HG02763 (cell line): ENCODE data around the gene HUS1.
A peak's percentile ranks its signal among the peaks of the same experiment; 100 is the strongest.
"Not testable (repeated sequence)": the region's sequence is repeated elsewhere in the genome, so short reads cannot be mapped to it uniquely, and the experiment has no call there.

Experiments used
- ATAC-seq: cut with Tn5 transposase; IDR thresholded peaks from one replicate; pipeline ENCODE4 v1.9.1; 2021; ENCODE audit warnings: mild to moderate bottlenecking, moderate library complexity; ENCODE audit not compliant: unreplicated experiment

Gene HUS1

GRCh38 chr7:47945261-47946015 is 34.0 kb downstream of the HUS1 start:
- no peak for ATAC-seq

DNA sequence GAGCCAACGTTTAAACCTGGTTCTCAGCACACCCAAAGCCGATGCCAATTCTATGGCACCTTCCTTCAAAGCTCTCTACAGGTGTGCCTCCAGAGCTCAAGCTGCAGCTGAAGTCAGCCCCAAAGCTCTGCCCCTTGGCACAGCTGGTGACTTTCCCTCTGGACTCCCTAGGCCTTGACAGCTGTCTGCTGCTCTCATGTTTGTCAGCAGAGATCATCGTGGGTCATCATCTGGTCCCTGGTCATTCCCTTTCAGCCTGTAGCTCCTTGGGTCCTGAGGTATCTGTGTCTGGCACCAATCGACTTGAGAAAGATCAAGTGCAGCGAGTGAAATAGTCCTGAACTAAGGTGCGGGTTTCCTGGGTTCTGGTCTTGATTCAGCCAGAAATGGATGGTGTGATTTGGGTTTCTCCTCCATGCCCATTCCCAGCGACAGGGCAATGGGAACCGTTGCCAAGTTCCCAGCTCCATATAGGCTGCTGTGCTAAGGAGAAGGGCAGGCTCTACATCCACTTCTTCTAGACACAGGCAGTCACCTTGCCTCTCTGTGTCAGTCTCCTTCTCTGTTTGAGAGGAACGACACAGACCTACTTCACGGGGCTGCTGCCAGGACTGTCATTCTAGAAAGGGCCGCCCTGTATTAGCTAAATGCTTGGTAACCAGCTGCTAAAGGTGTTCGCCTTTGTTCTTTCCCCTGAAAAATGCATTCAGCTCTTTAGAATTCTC is 34.7 kb downstream of the HUS1 start:
- no peak for ATAC-seq

DNA sequence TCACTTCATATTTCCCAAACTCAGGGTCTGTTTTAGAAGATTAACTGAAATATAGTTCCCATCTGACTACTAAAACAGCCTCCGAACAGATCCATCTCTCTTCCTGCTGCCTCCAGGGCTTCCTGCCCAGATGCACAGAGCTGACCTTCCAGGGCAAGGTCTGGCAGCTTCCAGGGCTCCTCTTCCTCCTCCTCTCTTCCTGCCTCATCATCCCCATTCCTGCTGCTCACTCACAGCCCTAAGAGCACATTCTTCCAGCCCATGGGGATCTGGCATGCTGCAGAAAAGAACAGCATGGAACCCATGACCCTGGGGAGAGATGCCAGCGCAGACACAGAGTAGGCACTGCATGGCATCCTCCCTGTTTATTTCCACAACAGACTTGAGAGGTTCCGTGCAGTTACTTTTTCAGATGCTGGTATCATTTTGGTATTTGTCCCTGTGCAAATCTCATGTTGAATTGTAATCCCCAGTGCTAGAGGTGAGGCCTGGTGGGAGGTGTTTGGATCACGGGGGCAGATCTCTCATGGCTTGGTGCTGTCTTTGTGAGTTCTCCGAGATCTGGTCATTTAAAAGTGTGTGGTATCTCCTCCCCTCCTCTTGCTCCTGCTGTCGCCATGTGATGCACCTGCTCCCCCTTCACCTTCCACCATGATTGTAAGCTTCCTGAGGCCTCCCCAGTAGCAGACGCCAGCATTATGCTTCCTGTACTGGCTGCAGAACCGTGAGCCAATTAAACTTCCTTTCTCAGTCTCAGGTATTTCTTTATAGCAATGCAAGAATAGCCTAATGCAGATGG is 35.5 kb downstream of the HUS1 start:
- ATAC-seq, result no peak

GRCh38 chr7:47942651-47943050 is 36.8 kb downstream of the HUS1 start:
- ATAC-seq, result not testable (repeated sequence)

DNA sequence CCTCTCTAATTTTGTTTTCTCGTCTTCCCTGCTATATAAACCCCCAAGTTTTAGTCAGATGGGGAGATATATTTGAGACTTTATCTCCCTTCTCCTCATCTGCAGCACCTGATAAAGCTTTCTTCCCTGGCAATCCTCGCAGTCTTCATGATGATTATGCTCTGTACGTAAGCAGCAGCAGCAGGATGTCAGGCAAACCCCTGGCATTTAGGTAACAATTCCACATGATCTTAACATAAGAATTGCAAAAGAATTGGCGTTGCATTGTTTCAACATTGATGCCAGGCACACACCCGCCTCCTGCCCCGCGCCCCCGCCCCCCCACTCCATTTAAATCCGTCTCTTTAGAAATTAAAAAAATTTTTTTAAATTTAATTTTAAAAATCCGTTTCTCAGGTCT is 37.3 kb downstream of the HUS1 start:
- ATAC-seq, result no peak

GRCh38 chr7:47941136-47941844 is 38.1 kb downstream of the HUS1 start:
- no peak for ATAC-seq

DNA sequence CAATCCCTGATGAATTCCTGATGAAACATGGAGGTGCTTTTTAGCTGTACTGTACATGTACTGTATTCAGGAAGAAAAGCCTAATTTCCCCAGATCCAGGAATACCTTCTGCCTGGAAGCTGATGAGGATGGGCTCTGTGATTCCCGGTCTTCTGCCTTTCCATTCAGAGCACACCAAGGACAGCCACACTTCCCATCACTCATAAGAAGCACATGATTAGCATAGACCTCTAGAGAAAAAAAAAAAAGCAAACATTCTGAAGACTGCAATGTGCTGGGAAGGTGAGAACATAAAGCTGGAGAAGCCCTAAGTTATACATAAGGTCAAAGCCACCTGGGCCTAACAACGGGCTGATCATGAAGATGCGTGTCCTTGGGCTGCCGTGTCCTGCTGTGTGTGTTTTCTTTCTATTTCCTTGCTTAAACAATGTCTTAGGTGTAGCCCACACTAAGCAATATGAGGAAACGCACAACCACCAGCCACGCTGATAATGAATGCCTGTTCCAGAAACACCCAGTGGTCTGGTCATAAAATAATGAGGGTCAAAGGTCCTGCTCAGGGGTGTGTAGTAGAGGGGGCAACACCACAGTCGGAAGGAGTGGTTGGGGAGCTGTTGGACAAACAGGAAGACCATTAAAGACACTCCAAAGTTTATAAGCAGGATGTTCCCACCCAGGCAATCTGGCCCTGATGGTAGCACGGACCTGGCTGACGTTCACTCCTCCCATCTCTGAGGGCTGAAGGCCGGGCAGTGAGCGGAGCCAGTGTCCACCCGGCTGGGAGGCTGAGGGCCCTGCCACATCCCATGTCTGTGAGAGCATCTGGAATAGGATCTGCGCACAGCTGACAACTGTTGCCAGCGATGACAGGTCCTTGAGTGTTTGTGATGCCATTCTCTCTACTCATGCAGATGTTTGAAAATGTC is 39.1 kb downstream of the HUS1 start:
- ATAC-seq, result no peak

DNA sequence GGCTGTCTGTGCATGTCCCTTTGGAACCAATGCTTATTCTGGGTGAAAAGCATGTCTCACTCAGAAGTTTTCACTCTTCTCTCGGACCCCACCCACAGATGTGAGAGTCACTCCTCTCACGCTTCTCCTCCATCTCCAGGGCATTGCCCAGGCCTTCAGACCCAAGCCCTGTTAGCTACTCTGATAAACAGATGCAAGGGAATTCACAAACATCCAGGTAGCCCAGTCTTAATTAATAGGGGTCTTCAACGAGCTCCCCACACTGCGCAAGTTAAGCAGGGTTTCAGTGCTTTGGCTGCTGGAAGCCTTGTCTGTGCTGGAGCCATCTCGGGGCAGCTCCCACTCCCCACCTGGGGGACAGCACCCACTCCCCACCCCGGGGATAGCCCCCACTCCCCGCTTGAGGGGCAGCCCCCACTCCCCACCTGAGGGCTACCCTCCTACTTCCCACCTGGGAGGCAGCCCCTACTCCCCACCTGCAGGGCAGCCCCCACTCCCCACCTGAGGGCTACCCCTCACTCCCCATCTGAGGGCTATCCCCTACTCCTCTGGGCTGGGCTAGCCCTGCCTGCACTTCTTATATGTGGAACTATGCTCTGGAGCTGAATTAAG is 39.9 kb downstream of the HUS1 start:
- ATAC-seq, result no peak

- no peak for ATAC-seq
Measured at GRCh38 chr7:47938574-47939165, 40.7 kb downstream of the HUS1 start.

DNA sequence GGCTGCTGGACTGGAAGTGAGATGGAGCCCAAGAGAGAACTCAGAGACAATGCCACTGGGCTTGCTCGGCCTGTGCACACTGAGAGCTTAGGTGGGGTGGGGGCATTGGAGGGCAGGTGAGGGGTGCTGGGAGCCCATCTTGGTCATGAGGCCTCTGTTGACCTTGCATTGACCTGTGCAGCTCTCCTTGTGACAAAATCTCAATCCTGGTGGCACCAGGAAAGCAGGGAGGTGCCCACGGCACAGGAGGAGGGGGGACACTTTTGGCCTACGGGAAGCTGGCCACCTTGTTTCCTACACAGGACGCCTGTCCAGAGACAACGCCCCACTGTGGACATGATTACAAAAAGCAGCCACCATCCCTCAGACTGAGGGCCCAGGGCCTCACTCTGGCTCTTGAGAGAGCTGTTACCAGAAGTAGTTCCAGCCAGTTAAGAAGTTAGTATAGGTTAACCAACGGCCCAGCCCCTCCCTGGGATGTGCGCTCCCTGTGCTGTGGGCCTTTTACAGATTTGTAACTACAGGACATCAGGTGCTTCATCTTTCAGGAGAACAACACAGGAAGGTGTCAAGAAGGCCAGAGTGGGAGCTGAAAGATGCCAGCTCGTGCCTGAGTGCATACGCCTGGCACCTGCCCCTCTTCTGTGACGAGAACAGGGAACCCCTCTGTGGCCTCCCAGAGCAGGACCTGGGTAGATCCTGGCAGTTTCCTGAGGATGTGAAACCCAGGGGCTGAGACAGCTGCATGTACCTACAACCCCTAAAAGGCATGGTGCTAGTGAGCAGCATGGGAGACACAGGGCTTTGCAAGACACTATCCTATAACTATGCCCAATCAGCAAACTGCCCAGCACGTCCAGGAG is 41.5 kb downstream of the HUS1 start:
- peak; percentile 60 for ATAC-seq

DNA sequence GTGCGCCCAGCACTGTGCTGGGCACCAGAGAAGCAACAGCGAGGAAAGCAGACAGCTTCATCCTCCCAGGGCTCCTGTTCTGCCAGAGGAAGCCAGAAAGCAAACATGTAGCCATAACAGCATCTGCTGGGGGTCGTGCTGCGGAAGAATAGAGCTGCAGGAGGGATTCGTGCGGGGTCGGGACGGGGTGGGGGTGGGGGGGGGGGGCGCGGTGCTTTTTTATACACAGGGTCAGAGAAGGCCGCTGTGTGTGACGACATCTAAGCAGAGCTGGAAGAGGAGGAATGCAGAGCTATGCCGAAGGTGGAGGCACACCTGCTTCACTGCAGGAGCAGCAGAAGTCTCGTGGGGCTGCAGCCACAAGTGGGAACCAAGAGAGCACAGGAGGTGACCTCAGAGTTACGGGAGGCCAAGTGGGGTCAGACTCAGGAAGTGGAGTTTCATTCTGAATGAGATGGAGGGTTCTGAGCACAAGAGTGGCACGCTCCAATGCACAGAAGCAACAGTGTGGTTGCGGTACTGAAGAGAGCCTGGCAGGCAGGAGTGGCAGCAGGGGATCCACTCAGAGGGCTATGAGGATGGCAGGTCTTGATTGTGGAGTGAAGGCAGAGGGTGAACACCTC is 42.2 kb downstream of the HUS1 start:
- ATAC-seq, result peak; percentile 91

- no peak for ATAC-seq
Measured at GRCh38 chr7:47936323-47936722, 43.1 kb downstream of the HUS1 start.

GRCh38 chr7:47935336-47935735 is 44.1 kb downstream of the HUS1 start:
- ATAC-seq, result no peak

DNA sequence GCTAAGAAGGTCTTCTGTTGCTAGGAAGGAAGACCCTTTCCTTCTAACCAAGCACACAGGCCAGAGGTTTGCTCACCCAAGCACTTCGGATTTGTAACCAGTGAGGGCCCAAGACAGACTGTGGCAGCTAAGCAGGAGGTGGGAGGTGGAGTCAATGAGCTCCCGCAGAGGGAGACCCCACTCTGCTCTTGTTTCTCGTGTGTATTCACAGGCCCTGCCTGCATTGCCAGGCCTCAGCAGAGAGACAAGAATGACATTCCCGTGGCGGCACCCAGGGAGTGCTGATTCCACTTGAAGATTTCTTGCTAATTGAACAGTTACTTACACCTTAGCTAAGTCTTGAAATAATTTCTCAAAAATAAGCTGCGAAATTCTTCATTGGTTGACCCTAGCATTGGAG is 44.6 kb downstream of the HUS1 start:
- ATAC-seq, result no peak

- no peak for ATAC-seq
Measured at GRCh38 chr7:47933215-47933614, 46.2 kb downstream of the HUS1 start.

GRCh38 chr7:47932466-47933037 is 46.9 kb downstream of the HUS1 start:
- no peak for ATAC-seq

- no peak for ATAC-seq
Measured at GRCh38 chr7:47932016-47932415, 47.4 kb downstream of the HUS1 start.
